ENCODE measurements around the gene IFIT3.
A peak's percentile ranks its signal among the peaks of the same experiment; 100 is the strongest.
"Not testable (repeated sequence)": the region's sequence is repeated elsewhere in the genome, so short reads cannot be mapped to it uniquely, and the experiment has no call there.

Gene IFIT3

GRCh38 chr10:89308736-89309135 lies 19.1 kb upstream of the IFIT3 start:
- intact Hi-C loops (cut with DNase I; ENCODE audit: low total_unique reads): no loop called here
- no peak for DNase-seq

GRCh38 chr10:89309156-89310055 lies 18.4 kb upstream of the IFIT3 start:
- no peak overlapping the region for H3K27ac ChIP-seq
- peaks cover 0 to 19% (median 0%) of the 10 kb centered on the region in 3 donors for H3K36me3 ChIP-seq
- H3K27me3 ChIP-seq: no peaks in the 10 kb centered on the region
- H3K4me1 ChIP-seq: peaks cover 0 to 27% (median 6%) of the 10 kb centered on the region in 4 donors
- H3K9me3 ChIP-seq: no peaks in the 10 kb centered on the region
- no peak for DNase-seq
- no peak for TF ChIP-seq CTCF (IDR thresholded peaks at IDR 0.05)
- intact Hi-C loops (cut with DNase I; ENCODE audit: low total_unique reads): no loop called here
- H3K4me3 ChIP-seq: no peak overlapping the region

More at GRCh38 chr10:89308736-89309135, 19.1 kb upstream of the IFIT3 start:
- Histone ChIP-seq H3K36me3 (peaks cover 0 to 19% (median 0%) of the 10 kb centered on the region in 3 donors), H3K4me1 (peaks cover 0 to 32% (median 11%) of the 10 kb centered on the region in 4 donors), H3K4me3 (no peak overlapping the region), H3K27me3 (no peaks in the 10 kb centered on the region), H3K27ac (no peak overlapping the region), H3K9me3 (no peaks in the 10 kb centered on the region)
- no peak for TF ChIP-seq CTCF (IDR thresholded peaks at IDR 0.05)

- Histone ChIP-seq H3K27me3 (no peaks in the 10 kb centered on the region), H3K9me3 (no peaks in the 10 kb centered on the region), H3K4me1 (peaks cover 0 to 26% (median 6%) of the 10 kb centered on the region in 4 donors), H3K4me3 (no peak overlapping the region), H3K36me3 (peaks cover 0 to 19% (median 0%) of the 10 kb centered on the region in 3 donors), H3K27ac (no peak overlapping the region)
- no peak for DNase-seq
- intact Hi-C loops (cut with DNase I; ENCODE audit: low total_unique reads): no loop called here
- TF ChIP-seq CTCF (IDR thresholded peaks at IDR 0.05): no peak
These were observed 17.5 kb upstream of the IFIT3 start for GRCh38 chr10:89310056-89310893.

GRCh38 chr10:89312973-89313372 lies 14.8 kb upstream of the IFIT3 start:
- TF ChIP-seq CTCF (IDR thresholded peaks at IDR 0.05): no peak
- Histone ChIP-seq H3K4me3 (no peak overlapping the region), H3K36me3 (no peaks in the 10 kb centered on the region), H3K27me3 (no peaks in the 10 kb centered on the region), H3K27ac (no peak overlapping the region), H3K9me3 (no peaks in the 10 kb centered on the region), H3K4me1 (no peaks in the 10 kb centered on the region)
- intact Hi-C loops (cut with DNase I; ENCODE audit: low total_unique reads): no loop called here
- DNase-seq: no peak

DNA sequence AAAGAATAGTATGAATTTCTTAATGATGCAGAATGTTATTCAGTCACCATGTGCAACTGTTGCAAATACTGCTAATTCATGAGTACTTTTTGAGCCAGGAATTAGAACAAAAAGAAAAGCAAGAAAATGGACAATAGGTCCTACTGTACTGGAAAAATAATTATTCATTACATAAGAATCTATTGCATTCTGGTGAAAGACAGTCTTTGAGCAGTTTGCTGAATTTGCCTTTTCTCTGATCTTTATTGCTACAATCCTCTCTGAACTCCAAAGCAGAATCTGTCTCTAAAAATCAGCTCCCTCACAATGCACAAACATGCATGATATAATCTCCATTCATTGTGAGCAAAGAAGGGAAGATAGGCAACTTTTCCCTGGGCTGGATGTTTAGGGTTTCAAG lies 13.1 kb upstream of the IFIT3 start:
- no peaks in the 10 kb centered on the region for H3K36me3 ChIP-seq
- no peak for DNase-seq
- intact Hi-C loops (cut with DNase I; ENCODE audit: low total_unique reads): no loop called here
- TF ChIP-seq CTCF (IDR thresholded peaks at IDR 0.05): no peak
- no peaks in the 10 kb centered on the region for H3K27me3 ChIP-seq
- H3K4me3 ChIP-seq: no peak overlapping the region
- no peak overlapping the region for H3K27ac ChIP-seq
- H3K9me3 ChIP-seq: no peaks in the 10 kb centered on the region
- H3K4me1 ChIP-seq: no peaks in the 10 kb centered on the region

DNA sequence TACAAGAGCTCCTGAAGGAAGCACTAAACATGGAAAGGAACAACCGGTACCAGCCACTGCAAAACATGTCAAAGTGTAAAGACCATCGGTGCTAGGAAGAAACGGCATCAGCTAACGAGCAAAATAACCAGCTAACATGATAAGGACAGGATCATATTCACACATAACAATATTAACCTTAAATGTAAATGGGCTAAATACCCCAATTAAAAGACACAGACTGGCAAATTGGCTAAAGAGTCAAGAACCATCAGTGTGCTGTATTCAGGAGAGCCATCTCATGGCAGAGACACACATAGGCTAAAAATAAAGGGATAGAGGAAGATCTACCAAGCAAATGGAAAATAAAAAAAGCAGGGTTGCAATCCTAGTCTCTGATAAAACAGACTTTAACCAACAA lies 9.8 kb upstream of the IFIT3 start:
- H3K4me3 ChIP-seq; H3K27ac ChIP-seq; H3K27me3 ChIP-seq; intact Hi-C loops (cut with DNase I; ENCODE audit: low total_unique reads); H3K4me1 ChIP-seq; H3K9me3 ChIP-seq; H3K36me3 ChIP-seq; DNase-seq: not testable (repeated sequence)

DNA sequence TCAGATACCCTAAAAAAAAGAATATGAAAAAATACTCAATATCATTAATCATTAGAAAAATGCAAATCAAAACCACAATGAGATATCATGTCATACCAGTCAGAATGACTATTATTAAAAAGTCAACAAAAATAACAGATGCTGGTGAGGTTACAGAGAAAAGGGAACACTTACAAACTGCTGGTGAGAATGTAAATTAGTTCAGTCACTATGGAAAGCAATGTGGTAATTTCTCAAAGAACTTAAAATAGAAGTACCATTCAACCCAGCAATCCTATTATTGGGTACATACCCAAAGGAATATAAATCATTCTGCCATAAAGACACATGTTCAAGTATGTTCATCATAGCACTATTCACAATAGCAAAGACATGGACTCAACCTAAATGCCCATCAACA lies 2.7 kb upstream of the IFIT3 start:
- H3K36me3 ChIP-seq; H3K27ac ChIP-seq; H3K27me3 ChIP-seq; H3K4me3 ChIP-seq; intact Hi-C loops (cut with DNase I; ENCODE audit: low total_unique reads); DNase-seq; H3K9me3 ChIP-seq: not testable (repeated sequence)
- H3K4me1 ChIP-seq: peaks cover 0 to 23% (median 12%) of the 10 kb centered on the region in 4 donors

- intact Hi-C loops (cut with DNase I; ENCODE audit: low total_unique reads); DNase-seq; H3K36me3 ChIP-seq; H3K27me3 ChIP-seq; H3K9me3 ChIP-seq; H3K4me3 ChIP-seq: not testable (repeated sequence)
- Histone ChIP-seq H3K4me1 (peaks cover 0 to 31% (median 12%) of the 10 kb centered on the region in 4 donors), H3K27ac (peak overlapping the region in 1 of 2 donors; percentile 78)
These were observed 1.9 kb upstream of the IFIT3 start for GRCh38 chr10:89325856-89326255.
